ENCODE measurements around the gene DCLK3.

Gene DCLK3

GRCh38 chr3:36734742-36735141, 29.6 kb downstream of the DCLK3 start:
- H3K4me3 ChIP-seq (ENCODE audit: low read depth, low read length): no peak overlapping the region
- TF ChIP-seq, protein P1, sequence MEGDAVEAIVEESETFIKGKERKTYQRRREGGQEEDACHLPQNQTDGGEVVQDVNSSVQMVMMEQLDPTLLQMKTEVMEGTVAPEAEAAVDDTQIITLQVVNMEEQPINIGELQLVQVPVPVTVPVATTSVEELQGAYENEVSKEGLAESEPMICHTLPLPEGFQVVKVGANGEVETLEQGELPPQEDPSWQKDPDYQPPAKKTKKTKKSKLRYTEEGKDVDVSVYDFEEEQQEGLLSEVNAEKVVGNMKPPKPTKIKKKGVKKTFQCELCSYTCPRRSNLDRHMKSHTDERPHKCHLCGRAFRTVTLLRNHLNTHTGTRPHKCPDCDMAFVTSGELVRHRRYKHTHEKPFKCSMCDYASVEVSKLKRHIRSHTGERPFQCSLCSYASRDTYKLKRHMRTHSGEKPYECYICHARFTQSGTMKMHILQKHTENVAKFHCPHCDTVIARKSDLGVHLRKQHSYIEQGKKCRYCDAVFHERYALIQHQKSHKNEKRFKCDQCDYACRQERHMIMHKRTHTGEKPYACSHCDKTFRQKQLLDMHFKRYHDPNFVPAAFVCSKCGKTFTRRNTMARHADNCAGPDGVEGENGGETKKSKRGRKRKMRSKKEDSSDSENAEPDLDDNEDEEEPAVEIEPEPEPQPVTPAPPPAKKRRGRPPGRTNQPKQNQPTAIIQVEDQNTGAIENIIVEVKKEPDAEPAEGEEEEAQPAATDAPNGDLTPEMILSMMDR (IDR thresholded peaks at IDR 0.05; ENCODE audit: control insufficient read depth, extremely low read depth, insufficient read depth): no peak
- DNase-seq (ENCODE audit: low read depth): no peak

DNA sequence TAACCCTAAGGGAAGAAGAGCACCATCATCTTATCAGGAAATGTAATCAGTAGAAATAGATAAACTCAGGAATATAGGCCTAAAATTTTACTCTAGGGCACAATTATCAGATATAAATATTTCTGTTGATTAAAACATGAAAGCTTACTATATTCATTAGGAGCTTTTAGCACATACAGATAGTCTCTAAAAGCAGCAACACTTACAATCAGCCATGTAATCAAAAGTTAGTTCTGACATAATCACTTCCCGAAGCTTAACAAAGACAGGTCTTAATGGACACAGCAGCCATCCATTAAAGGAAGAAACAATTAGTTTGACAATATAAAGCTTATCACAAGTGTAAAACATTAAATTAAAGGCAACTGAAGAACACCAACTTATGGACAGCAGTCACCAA, 30.6 kb downstream of the DCLK3 start:
- DNase-seq (ENCODE audit: low read depth): no peak
- TF ChIP-seq, protein P1 (IDR thresholded peaks at IDR 0.05; ENCODE audit: control insufficient read depth, extremely low read depth, insufficient read depth): no peak
- no peak overlapping the region for H3K4me3 ChIP-seq (ENCODE audit: low read depth, low read length)

- TF ChIP-seq, protein P1 (IDR thresholded peaks at IDR 0.05; ENCODE audit: control insufficient read depth, extremely low read depth, insufficient read depth): no peak
- H3K4me3 ChIP-seq (ENCODE audit: low read depth, low read length): no peak overlapping the region
- DNase-seq (ENCODE audit: low read depth): no peak
Observed at GRCh38 chr3:36733162-36733696, 31.1 kb downstream of the DCLK3 start.

GRCh38 chr3:36730966-36731365, 33.4 kb downstream of the DCLK3 start:
- no peak overlapping the region for H3K4me3 ChIP-seq (ENCODE audit: low read depth, low read length)
- TF ChIP-seq, protein P1 (IDR thresholded peaks at IDR 0.05; ENCODE audit: control insufficient read depth, extremely low read depth, insufficient read depth): no peak
- no peak for DNase-seq (ENCODE audit: low read depth)

DNA sequence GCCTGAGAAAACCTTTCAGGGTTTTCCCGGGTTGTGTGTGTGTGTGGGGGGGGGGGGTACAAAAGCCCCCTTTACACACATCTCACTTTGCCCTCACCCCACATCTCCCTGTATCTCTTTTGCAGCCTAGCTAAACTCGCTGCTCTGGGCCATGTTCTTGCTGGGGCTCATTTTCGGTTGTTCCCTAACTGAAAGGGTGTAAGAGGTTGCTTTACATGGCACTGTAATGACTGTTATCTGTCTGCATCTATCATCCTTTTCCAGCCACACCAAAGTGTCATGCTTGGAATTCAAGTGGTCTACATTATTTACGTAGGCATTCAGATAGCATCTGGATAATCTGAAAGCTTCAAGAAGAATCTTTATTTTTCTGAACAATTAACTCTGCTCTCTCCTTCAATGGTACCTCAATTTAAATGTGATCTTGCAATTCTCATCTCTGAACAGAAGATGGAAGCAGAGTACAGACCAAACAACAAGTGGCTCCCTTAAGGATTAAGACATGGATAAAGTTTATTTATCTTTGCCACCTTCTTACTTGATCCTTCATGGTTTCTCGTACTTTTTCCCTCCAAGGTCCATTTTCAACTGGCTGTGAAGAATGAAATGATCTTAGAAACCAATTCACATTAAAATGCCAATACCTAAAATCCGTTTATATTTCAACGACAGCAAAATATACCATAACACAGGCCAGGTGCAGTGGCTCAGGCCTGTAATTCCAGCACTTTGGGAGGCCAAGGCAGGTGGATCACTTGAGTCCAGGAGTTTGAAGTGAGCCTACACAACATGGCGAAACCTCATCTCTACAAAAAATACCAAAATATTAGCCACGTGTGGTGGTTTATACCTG, 34.9 kb downstream of the DCLK3 start:
- H3K4me3 ChIP-seq (ENCODE audit: low read depth, low read length): no peak overlapping the region
- TF ChIP-seq, protein P1 (IDR thresholded peaks at IDR 0.05; ENCODE audit: control insufficient read depth, extremely low read depth, insufficient read depth): peak; percentile 85
- DNase-seq (ENCODE audit: low read depth): peak; percentile 46

DNA sequence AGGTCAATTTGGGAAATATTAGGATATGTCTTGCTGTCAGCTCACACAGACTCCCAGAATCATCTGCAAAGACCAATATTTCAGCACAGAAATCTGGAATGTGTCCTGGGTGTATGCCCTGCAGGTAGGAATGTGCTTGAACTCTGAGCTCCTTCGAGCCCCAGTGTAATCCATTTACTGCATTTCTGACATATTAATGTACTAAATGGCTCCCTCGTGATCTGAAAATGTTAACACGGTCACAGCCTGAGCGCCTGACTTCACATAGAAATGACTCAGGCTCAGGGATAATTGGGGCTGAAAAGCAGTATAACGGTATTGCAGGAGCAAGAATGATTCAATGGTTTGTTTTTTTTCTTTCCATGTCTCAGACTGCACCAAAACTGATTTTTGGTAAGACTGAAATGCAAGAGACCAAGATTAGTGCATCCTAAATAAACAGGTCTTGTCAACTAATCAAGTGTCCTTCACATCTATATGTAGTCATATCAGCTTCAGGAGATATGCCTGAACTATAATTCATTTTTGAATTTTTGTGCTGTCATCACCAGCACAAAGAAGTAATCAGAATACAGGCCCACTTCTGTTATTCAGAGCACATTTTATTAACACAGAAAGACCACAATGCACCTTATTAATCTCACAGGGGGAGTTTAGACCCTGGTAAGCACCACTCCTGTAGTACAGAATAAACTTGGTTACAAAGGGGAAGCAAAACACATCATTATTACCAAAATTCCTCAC, 49.8 kb downstream of the DCLK3 start:
- H3K4me3 ChIP-seq (ENCODE audit: low read depth, low read length): no peak overlapping the region
- no peak for DNase-seq (ENCODE audit: low read depth)
- TF ChIP-seq, protein P1 (IDR thresholded peaks at IDR 0.05; ENCODE audit: control insufficient read depth, extremely low read depth, insufficient read depth): no peak

All from LNCaP clone FGC (cell line).